ENCODE measurements around the gene GRIK3.

The GRIK3 gene

GRCh38 chr1:37047542-37047941, 13.2 kb upstream of the GRIK3 start:
- Histone ChIP-seq H3K27me3 (ENCODE audit: insufficient read depth, low read length) (no peaks in the 10 kb centered on the region), H3K4me3 (ENCODE audit: low read depth, low read length) (no peak overlapping the region), H3K79me2 (ENCODE audit: control insufficient read depth, insufficient read depth, low read length, unreplicated experiment) (no peaks in the 10 kb centered on the region), H3K4me1 (ENCODE audit: control insufficient read depth, insufficient read depth, low read length, unreplicated experiment) (no peaks in the 10 kb centered on the region), H3K36me3 (ENCODE audit: insufficient read depth, low read length) (no peaks in the 10 kb centered on the region), H3K27ac (ENCODE audit: low read depth, low read length) (no peak overlapping the region), H2AFZ (ENCODE audit: low read length, unreplicated experiment) (no peak overlapping the region)

GRCh38 chr1:37043101-37043500, 8.8 kb upstream of the GRIK3 start:
- Histone ChIP-seq H3K36me3 (ENCODE audit: insufficient read depth, low read length) (no peaks in the 10 kb centered on the region), H3K27me3 (ENCODE audit: insufficient read depth, low read length) (peaks cover 11% of the 10 kb centered on the region; the same call in 1 of the 2 replicates), H3K4me1 (ENCODE audit: control insufficient read depth, insufficient read depth, low read length, unreplicated experiment) (no peaks in the 10 kb centered on the region), H2AFZ (ENCODE audit: low read length, unreplicated experiment) (no peak overlapping the region), H3K79me2 (ENCODE audit: control insufficient read depth, insufficient read depth, low read length, unreplicated experiment) (no peaks in the 10 kb centered on the region), H3K27ac (ENCODE audit: low read depth, low read length) (no peak overlapping the region), H3K4me3 (ENCODE audit: low read depth, low read length) (no peak overlapping the region)

- Histone ChIP-seq H3K27ac (ENCODE audit: low read depth, low read length) (no peak overlapping the region), H3K36me3 (ENCODE audit: insufficient read depth, low read length) (no peaks in the 10 kb centered on the region), H3K27me3 (ENCODE audit: insufficient read depth, low read length) (peaks cover 17% of the 10 kb centered on the region; the same call in 1 of the 2 replicates), H3K79me2 (ENCODE audit: control insufficient read depth, insufficient read depth, low read length, unreplicated experiment) (no peaks in the 10 kb centered on the region), H2AFZ (ENCODE audit: low read length, unreplicated experiment) (no peak overlapping the region), H3K4me3 (ENCODE audit: low read depth, low read length) (no peak overlapping the region), H3K4me1 (ENCODE audit: control insufficient read depth, insufficient read depth, low read length, unreplicated experiment) (no peaks in the 10 kb centered on the region)
Observed at GRCh38 chr1:37042506-37042905, 8.2 kb upstream of the GRIK3 start.

GRCh38 chr1:37041483-37041882, 7.2 kb upstream of the GRIK3 start:
- Histone ChIP-seq H2AFZ (ENCODE audit: low read length, unreplicated experiment) (no peak overlapping the region), H3K27ac (ENCODE audit: low read depth, low read length) (no peak overlapping the region), H3K4me3 (ENCODE audit: low read depth, low read length) (no peak overlapping the region), H3K27me3 (ENCODE audit: insufficient read depth, low read length) (peaks cover 27% of the 10 kb centered on the region), H3K79me2 (ENCODE audit: control insufficient read depth, insufficient read depth, low read length, unreplicated experiment) (no peaks in the 10 kb centered on the region), H3K36me3 (ENCODE audit: insufficient read depth, low read length) (no peaks in the 10 kb centered on the region), H3K4me1 (ENCODE audit: control insufficient read depth, insufficient read depth, low read length, unreplicated experiment) (no peaks in the 10 kb centered on the region)

- H2AFZ ChIP-seq (ENCODE audit: low read length, unreplicated experiment), result no peak overlapping the region
Observed at GRCh38 chr1:37040773-37041172, 6.5 kb upstream of the GRIK3 start.

GRCh38 chr1:37040261-37040660, 5.9 kb upstream of the GRIK3 start:
- H3K4me1 ChIP-seq (ENCODE audit: control insufficient read depth, insufficient read depth, low read length, unreplicated experiment), result no peaks in the 10 kb centered on the region
- no peaks in the 10 kb centered on the region for H3K36me3 ChIP-seq (ENCODE audit: insufficient read depth, low read length)
- H3K27me3 ChIP-seq (ENCODE audit: insufficient read depth, low read length), result peaks cover 39% of the 10 kb centered on the region
- no peak overlapping the region for H3K27ac ChIP-seq (ENCODE audit: low read depth, low read length)
- no peak overlapping the region for H2AFZ ChIP-seq (ENCODE audit: low read length, unreplicated experiment)
- no peaks in the 10 kb centered on the region for H3K79me2 ChIP-seq (ENCODE audit: control insufficient read depth, insufficient read depth, low read length, unreplicated experiment)
- H3K4me3 ChIP-seq (ENCODE audit: low read depth, low read length), result no peak overlapping the region

More at GRCh38 chr1:37040773-37041172, 6.5 kb upstream of the GRIK3 start:
- Histone ChIP-seq H3K4me3 (ENCODE audit: low read depth, low read length) (no peak overlapping the region), H3K36me3 (ENCODE audit: insufficient read depth, low read length) (no peaks in the 10 kb centered on the region), H3K27ac (ENCODE audit: low read depth, low read length) (no peak overlapping the region), H3K79me2 (ENCODE audit: control insufficient read depth, insufficient read depth, low read length, unreplicated experiment) (no peaks in the 10 kb centered on the region), H3K27me3 (ENCODE audit: insufficient read depth, low read length) (peaks cover 34% of the 10 kb centered on the region), H3K4me1 (ENCODE audit: control insufficient read depth, insufficient read depth, low read length, unreplicated experiment) (no peaks in the 10 kb centered on the region)

- H2AFZ ChIP-seq (ENCODE audit: low read length, unreplicated experiment), result no peak overlapping the region
- H3K36me3 ChIP-seq (ENCODE audit: insufficient read depth, low read length), result no peaks in the 10 kb centered on the region
- H3K27me3 ChIP-seq (ENCODE audit: insufficient read depth, low read length), result peaks cover 54% of the 10 kb centered on the region
- no peak overlapping the region for H3K4me3 ChIP-seq (ENCODE audit: low read depth, low read length)
- no peaks in the 10 kb centered on the region for H3K4me1 ChIP-seq (ENCODE audit: control insufficient read depth, insufficient read depth, low read length, unreplicated experiment)
- H3K79me2 ChIP-seq (ENCODE audit: control insufficient read depth, insufficient read depth, low read length, unreplicated experiment), result no peaks in the 10 kb centered on the region
- H3K27ac ChIP-seq (ENCODE audit: low read depth, low read length), result no peak overlapping the region
Observed at GRCh38 chr1:37038227-37039093, 4.1 kb upstream of the GRIK3 start.

- Histone ChIP-seq H3K79me2 (ENCODE audit: control insufficient read depth, insufficient read depth, low read length, unreplicated experiment) (no peaks in the 10 kb centered on the region), H3K4me1 (ENCODE audit: control insufficient read depth, insufficient read depth, low read length, unreplicated experiment) (no peaks in the 10 kb centered on the region), H2AFZ (ENCODE audit: low read length, unreplicated experiment) (no peak overlapping the region), H3K4me3 (ENCODE audit: low read depth, low read length) (no peak overlapping the region), H3K27ac (ENCODE audit: low read depth, low read length) (no peak overlapping the region), H3K27me3 (ENCODE audit: insufficient read depth, low read length) (peaks cover 62% of the 10 kb centered on the region), H3K36me3 (ENCODE audit: insufficient read depth, low read length) (no peaks in the 10 kb centered on the region)
Observed at GRCh38 chr1:37037690-37038089, 3.4 kb upstream of the GRIK3 start.

GRCh38 chr1:37036667-37037053, 2.3 kb upstream of the GRIK3 start:
- no peak overlapping the region for H3K27ac ChIP-seq (ENCODE audit: low read depth, low read length)
- no peaks in the 10 kb centered on the region for H3K4me1 ChIP-seq (ENCODE audit: control insufficient read depth, insufficient read depth, low read length, unreplicated experiment)
- no peak overlapping the region for H2AFZ ChIP-seq (ENCODE audit: low read length, unreplicated experiment)
- H3K4me3 ChIP-seq (ENCODE audit: low read depth, low read length), result no peak overlapping the region
- H3K36me3 ChIP-seq (ENCODE audit: insufficient read depth, low read length), result no peaks in the 10 kb centered on the region
- no peaks in the 10 kb centered on the region for H3K79me2 ChIP-seq (ENCODE audit: control insufficient read depth, insufficient read depth, low read length, unreplicated experiment)
- peaks cover 72% of the 10 kb centered on the region for H3K27me3 ChIP-seq (ENCODE audit: insufficient read depth, low read length)

GRCh38 chr1:37035796-37036666, 1.7 kb upstream of the GRIK3 start:
- H3K27me3 ChIP-seq (ENCODE audit: insufficient read depth, low read length), result peaks cover 78% of the 10 kb centered on the region
- no peaks in the 10 kb centered on the region for H3K36me3 ChIP-seq (ENCODE audit: insufficient read depth, low read length)
- no peaks in the 10 kb centered on the region for H3K79me2 ChIP-seq (ENCODE audit: control insufficient read depth, insufficient read depth, low read length, unreplicated experiment)
- no peak overlapping the region for H3K4me3 ChIP-seq (ENCODE audit: low read depth, low read length)
- no peak overlapping the region for H2AFZ ChIP-seq (ENCODE audit: low read length, unreplicated experiment)
- no peaks in the 10 kb centered on the region for H3K4me1 ChIP-seq (ENCODE audit: control insufficient read depth, insufficient read depth, low read length, unreplicated experiment)
- no peak overlapping the region for H3K27ac ChIP-seq (ENCODE audit: low read depth, low read length)
